Stimulated activated CD8-positive, alpha-beta memory T cell treated with anti-CD3 and anti-CD28 coated beads, Interleukin-2, amount 100 ng/mL, for 1 hour (primary cell): ENCODE measurements around the gene B3GALNT1.

Experiments
- DNase-seq, 2 donors: peaks; one replicate each; pipeline ENCODE4 v3.0.0-alpha.2; 2020; ENCODE audit warnings: low read depth in 2 of 2

Gene B3GALNT1, protein sequence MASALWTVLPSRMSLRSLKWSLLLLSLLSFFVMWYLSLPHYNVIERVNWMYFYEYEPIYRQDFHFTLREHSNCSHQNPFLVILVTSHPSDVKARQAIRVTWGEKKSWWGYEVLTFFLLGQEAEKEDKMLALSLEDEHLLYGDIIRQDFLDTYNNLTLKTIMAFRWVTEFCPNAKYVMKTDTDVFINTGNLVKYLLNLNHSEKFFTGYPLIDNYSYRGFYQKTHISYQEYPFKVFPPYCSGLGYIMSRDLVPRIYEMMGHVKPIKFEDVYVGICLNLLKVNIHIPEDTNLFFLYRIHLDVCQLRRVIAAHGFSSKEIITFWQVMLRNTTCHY

GRCh38 chr3:161104561-161105551, at the start of gene B3GALNT1:
TSS of gene B3GALNT1 (minus strand) at chr3:161105349. CDS start at chr3:161086754, 18,595 bp downstream.
- DNase-seq: no peak

DNA sequence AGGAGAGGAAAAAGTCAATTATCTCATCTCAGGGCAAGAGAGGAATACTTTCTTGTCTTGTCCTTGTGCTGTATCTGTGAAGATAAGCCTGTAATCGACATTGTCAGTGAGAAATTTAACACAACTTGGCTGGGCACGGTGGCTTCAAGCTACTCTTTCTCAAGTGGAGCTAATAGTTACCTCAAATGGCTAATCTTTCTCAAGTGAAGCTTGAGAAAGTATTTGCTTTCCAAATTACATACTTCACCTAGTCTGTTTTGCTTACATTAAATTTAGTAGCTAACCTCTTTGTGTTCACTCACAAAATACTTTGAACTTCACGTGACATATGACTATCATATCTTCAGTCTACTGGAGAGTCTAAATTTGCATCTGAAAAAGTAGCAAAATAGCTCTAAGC, 48.3 kb upstream of the B3GALNT1 start:
- no peak for DNase-seq

- DNase-seq: no peak
These were observed 44.9 kb upstream of the B3GALNT1 start for GRCh38 chr3:161150001-161150525.

GRCh38 chr3:161149529-161149928, 44.4 kb upstream of the B3GALNT1 start:
- no peak for DNase-seq

DNA sequence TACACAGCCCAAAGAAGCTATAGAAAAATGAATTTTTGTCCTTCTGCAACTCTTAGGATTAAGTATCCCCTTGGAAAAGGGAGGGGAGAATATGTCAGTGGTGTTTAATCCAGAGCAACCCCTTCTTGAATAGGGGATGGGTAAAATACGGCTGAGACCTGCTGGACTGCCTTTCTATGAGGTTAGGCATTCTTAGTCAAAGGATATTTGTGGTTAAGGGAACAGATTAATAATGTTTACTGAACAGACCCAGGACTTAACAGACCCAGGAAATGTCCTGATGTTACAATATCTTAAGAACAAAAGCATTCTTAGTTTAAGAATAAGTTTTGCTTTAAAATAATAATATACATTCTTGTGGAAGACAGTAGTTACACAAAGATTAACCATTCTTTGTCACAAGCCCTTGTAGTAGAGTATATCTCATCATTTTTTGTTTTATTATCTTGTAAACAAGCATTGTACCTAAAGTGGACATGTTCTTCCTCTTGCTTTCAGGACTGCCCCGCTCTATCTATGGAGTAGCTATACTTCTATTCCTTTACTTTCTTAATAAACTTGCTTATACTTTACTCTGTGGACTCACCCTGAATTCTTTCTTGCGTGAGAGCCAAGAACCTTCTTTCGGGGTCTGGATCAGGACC, 43.8 kb upstream of the B3GALNT1 start:
- no peak for DNase-seq

- DNase-seq: no peak
These were observed 37.3 kb upstream of the B3GALNT1 start for GRCh38 chr3:161142486-161142885.

DNA sequence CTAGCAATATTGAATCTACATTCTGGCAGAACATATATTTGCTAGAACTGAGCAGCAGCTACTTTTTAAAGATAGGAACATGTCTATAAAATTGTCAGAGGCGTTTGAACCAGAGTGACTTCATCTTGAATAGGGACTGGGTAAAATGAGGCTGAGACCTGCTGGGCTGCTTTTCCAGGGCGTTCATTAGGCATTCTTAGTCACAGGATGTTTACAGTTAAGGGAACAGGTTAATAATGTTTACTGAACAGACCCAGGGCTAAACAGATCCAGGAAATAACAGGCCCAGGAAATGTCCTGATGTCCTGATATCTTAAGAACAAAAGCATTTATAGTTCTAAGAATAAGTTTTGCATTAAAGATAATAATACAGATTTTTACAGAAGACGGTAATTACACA, 34.5 kb upstream of the B3GALNT1 start:
- no peak for DNase-seq

- DNase-seq: no peak
These were observed 32.1 kb upstream of the B3GALNT1 start for GRCh38 chr3:161137260-161137659.

DNA sequence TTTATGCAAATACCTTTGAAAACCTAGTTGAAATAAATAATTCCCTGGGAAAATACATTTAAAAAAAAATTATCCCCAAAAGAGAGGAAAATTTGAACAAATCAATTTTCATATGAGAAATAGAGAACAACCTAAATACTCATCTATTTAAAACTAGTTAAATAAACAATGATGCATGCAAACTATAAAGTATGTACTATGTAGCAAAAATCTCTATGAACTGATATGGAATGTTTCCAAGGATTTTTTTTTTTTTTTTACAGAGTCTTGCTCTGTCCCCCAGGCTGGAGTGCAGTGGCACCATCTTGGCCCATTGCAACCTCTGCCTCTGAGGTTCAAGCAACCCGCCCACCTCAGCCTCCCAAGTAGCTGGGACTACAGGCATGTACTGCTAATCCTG, 27.2 kb upstream of the B3GALNT1 start:
- DNase-seq: no peak

- DNase-seq: no peak
These were observed 21.3 kb upstream of the B3GALNT1 start for GRCh38 chr3:161126495-161126894.

DNA sequence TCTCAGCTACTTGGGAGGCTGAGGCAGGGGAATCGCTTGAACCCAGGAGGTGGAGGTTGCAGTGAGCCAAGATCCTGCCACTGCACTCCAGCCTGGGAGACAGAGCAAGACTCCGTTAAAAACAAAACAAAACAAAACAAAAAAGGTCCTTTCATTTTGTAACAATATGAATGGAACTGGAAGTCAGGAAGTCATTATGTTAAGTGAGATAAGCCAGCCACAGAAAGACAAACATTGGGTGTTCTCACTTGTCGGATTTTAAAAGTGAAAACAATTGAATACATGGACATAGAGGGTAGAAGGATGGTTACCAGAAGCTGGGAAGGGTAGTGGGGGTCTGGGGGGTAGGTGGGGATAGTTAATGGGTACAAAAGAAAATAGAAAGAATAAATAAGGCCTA, 12.5 kb upstream of the B3GALNT1 start:
- no peak for DNase-seq

- DNase-seq: no peak
These were observed 3.7 kb upstream of the B3GALNT1 start for GRCh38 chr3:161108840-161109239.

DNA sequence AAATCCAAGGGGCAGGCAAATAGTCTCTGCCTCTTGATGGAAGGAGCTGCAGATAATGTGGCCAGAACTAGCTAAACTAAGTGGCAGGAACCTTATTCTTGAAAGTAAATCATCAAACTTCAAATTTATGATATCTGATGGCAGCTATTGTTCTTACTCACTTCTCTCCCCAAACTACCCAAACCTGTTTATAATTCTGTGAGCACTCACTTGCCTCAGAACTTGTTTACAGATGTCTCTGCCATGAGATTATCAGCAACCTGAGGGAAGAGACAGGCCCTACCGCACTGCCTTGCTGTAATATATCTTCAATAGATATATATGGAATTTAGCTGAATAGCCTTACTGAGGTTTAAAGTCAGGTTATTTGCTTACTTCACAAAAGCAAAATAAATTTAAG, 2.2 kb upstream of the B3GALNT1 start:
- no peak for DNase-seq

DNA sequence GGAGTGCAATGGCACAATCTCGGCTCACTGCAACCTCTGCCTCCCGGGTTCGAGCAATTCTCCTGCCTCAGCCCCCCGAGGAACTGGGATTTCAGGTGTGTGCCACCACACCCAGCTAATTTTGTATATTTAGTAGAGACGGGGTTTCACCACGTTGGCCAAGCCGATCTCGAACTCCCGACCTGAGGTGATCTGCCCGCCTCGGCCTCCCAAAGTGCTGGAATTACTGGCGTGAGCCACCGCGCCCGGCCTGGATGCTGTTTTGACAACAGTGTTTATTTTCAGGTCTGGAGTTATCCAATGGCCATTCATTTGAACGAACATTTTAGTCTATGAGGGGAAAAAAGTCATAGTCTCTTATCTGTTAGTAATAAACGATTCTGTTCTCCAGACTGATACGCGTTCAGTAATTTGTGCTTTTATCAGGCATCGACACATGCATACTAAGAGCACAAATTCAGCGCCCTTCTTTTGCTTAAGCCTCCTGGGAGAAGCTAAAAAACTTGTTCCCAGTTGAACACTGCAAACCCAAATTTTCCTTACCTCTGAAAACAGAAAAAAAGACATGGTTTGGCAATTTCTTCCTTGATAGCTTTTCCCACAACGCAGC, 1.3 kb downstream of the B3GALNT1 start:
- no peak for DNase-seq

- DNase-seq: no peak
These were observed 3.5 kb downstream of the B3GALNT1 start for GRCh38 chr3:161101609-161102008.

GRCh38 chr3:161100994-161101393, 4.2 kb downstream of the B3GALNT1 start:
- DNase-seq: no peak

GRCh38 chr3:161096771-161097367, 8.3 kb downstream of the B3GALNT1 start:
- DNase-seq: no peak

- no peak for DNase-seq
These were observed 11.3 kb downstream of the B3GALNT1 start for GRCh38 chr3:161093895-161094294.

- DNase-seq: no peak
These were observed 20.9 kb downstream of the B3GALNT1 start for GRCh38 chr3:161084277-161084676.

GRCh38 chr3:161083131-161083530, 22.0 kb downstream of the B3GALNT1 start:
- DNase-seq: no peak

- DNase-seq: no peak
These were observed 23.1 kb downstream of the B3GALNT1 start for GRCh38 chr3:161082063-161082462.
